ENCODE data around the gene LRRC72.
"Not testable (repeated sequence)": the region's sequence is repeated elsewhere in the genome, so short reads cannot be mapped to it uniquely, and the experiment has no call there.

The LRRC72 gene

DNA sequence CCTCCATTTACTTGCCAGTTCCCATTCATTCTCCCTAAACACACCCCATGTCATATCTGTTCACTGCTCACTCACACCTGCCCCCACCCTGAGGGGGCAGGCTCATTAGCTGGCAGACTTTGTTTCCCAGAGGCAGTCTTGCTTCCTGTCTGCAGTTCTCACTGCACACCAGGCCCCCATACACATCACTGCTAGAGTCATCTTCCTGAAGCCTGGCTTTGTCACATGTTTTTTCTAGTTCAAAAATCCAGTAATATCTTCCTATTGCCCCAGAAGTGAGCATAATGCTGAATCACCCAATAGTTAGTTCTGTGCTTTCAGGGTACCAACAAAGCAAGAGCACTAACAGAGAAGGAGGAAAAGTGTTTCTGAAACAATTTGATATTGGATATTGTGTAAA lies 1.9 kb downstream of the LRRC72 start:
- peak; percentile 15 for DNase-seq (ENCODE audit: low spot score)

- DNase-seq (ENCODE audit: low spot score), result no peak
These were observed 3.1 kb downstream of the LRRC72 start for GRCh38 chr7:16529697-16530096.

GRCh38 chr7:16531707-16532106 lies 5.1 kb downstream of the LRRC72 start:
- no peak for DNase-seq (ENCODE audit: low spot score)

- no peak for DNase-seq (ENCODE audit: low spot score)
These were observed 5.6 kb downstream of the LRRC72 start for GRCh38 chr7:16532272-16532671.

GRCh38 chr7:16535500-16535899 lies 8.9 kb downstream of the LRRC72 start:
- DNase-seq (ENCODE audit: low spot score), result no peak

DNA sequence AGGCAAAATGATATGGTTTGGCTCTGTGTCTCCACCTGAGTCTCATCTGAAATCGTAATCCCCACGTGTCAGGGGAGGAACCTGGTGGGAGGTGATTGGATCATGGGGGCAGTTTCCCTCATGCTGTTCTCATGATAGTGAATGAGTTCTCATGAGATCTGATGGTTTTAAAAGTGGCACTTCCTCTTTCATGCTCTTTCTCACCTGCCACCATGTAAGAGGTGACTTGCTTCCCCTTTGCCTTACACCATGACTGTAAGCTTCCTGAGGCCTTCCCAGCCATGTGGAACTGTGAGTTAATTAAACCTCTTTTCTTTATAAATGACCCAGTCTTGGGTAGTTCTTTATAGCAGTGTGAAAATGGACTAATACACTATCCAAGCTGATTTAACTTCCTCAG lies 13.9 kb downstream of the LRRC72 start:
- not testable (repeated sequence) for DNase-seq (ENCODE audit: low spot score)

GRCh38 chr7:16542401-16542800 lies 15.8 kb downstream of the LRRC72 start:
- DNase-seq (ENCODE audit: low spot score), result no peak

DNA sequence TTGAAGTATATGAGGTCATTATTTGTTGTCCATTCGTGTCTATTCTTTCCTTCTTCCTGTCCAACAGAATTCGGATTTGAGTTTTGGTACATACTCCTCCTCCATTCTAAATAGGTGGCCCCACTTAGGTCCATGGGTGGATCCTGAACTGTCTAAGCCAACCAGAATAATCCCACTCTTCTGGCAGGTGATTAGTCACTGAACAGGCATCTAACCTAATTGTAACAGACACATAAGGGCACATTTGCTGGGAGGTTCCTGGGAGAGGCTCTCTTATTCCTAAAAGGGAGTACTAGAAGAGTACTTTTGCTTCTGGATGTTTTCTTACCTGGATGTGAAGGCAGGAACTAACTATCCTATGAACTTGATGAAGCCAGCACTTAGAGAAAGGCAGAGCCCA lies 16.8 kb downstream of the LRRC72 start:
- no peak for DNase-seq (ENCODE audit: low spot score)

DNA sequence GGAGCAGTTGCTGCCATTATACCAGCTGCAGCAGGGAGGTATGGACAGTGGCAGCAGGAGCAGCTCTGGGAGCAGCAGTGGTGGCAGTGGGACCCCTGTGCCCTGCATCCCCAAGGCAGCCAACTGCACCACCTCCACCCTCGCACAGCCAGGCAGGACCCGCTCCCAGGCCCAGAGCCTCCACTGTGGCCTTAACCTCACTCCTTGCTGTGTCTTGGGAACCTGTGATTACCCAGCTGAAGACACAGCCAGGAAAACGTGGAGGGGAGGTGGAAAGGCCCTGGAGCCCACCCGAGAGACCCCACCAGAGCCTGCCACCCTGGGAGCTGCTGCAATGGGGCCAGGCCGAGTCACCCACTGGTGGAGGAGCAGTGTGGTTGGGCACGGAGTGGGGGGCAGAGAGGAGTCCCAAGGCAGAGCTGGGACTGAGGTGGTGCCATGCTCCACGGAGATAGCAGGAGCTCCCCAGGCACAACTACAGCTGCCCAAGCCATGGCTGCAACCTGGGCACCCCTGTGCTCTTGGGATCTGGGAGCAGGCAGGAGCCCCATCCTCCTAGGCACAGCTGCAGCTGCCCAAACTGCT lies 20.4 kb downstream of the LRRC72 start:
- DNase-seq (ENCODE audit: low spot score), result no peak

GRCh38 chr7:16548428-16548827 lies 21.8 kb downstream of the LRRC72 start:
- no peak for DNase-seq (ENCODE audit: low spot score)

DNA sequence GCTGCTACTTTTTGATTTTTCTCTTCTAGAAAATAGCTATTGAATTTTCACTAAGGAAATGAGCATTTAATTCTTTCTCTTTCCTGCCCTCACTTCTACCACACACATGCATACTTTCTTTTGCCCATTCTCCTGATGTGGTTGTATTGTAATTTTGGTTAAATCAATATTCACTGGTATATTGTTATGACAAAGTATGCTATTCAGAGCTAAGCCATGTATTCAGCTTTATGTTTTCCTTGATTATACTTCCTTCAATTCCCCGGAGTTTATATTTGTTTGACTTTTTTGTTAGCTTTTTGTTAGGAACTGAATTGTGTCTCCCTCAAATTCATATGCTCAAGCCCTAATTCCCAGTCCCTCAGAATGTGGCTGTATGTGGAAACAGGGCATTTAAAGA lies 24.0 kb downstream of the LRRC72 start:
- DNase-seq (ENCODE audit: low spot score), result no peak

DNA sequence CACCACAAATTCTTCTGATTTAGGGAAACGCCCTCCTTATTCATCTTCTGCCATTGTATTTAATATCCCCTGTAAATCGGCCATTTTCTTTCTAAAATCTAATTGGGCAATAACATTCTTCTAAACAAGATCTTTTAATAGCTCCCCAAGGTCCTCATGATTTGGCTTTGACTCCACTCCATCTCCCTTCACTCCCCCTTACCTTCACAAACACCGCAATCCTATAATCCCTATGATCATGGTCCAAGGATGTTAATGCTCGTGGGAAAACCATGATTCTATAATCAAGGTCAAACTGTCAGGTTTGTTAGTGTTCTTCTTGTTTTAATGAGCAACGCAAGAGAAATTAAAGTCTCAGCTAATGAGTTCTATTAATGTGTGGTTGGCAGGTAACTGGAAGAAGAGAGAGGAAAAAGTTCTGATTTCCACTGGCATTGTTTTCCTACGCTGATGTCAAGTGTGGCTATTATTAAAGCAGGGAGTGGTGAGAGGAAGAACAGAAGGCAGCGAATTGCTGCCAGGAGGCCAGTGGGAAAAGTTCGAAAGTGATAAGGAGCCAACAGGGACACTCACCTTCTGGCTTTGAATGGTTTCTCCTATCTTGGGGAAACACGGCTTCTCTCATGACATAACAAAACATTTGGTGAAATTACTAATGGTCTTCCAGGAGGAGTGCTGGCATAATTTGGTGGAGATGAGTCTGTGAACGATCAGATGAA lies 28.1 kb downstream of the LRRC72 start:
- DNase-seq (ENCODE audit: low spot score), result no peak

GRCh38 chr7:16556359-16556758 lies 29.7 kb downstream of the LRRC72 start:
- DNase-seq (ENCODE audit: low spot score), result no peak

GRCh38 chr7:16558761-16559302 lies 32.2 kb downstream of the LRRC72 start:
- DNase-seq (ENCODE audit: low spot score), result no peak

DNA sequence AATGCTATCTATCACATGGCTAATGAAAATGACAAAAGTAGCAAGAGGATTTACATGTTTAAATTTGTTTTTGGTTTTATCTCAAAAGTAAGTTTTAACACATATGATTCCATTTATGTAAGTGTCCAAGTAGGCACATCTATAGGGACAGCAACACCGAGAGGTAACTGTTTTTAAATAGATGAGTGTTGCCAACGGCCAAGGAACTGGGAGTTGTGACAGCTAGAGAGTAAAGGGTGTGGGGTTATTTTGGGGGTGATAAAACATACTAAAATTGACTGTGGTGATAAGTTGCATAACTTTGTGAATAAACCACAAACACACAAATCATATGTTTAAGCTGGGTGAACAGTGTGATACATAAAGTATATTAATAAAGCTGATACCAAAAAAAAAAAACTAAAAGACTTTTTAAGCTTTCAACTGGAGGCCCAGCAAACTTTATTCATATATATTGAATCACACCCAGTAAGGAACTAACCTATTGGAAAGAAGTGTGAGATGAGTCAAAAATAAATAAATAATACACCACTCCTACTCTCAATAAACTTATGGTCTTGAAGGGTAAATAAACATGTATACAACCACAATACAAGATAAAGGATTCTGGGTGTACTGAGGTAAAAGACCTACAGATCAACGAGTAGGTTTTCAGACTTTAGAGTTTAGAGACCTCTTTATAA lies 33.0 kb downstream of the LRRC72 start:
- DNase-seq (ENCODE audit: low spot score), result no peak

- DNase-seq (ENCODE audit: low spot score), result no peak
These were observed 35.3 kb downstream of the LRRC72 start for GRCh38 chr7:16561943-16562342.

- no peak for DNase-seq (ENCODE audit: low spot score)
These were observed 36.0 kb downstream of the LRRC72 start for GRCh38 chr7:16562456-16563220.

- DNase-seq (ENCODE audit: low spot score), result peak; percentile 19
These were observed 36.8 kb downstream of the LRRC72 start for GRCh38 chr7:16563281-16564022.

- DNase-seq (ENCODE audit: low spot score), result no peak
These were observed 37.4 kb downstream of the LRRC72 start for GRCh38 chr7:16564023-16564380.

DNA sequence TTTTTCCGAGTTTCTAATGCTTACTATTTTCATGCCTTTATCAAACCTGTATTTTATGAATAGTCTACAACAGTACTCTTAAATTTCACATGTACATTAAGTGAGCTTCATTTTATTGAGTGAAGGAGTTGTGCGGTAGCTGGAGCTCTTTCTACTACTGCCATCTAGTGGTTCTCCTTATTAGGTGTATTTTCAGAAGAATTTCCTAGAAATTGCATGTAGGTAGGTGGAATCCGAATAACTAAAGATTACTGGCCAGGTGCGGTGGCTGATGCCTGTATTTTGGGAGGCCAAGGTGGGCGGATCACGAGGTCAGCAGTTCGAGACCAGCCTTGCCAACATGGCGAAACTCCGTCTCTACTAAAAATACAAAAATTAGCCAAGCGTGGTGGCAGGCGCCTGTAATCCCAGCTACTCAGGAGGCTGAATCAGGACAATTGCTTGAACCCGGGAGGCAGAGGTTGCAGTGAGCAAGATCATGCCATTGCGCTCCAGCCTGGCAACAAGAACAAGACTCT lies 38.3 kb downstream of the LRRC72 start:
- DNase-seq (ENCODE audit: low spot score), result peak; percentile 72

DNA sequence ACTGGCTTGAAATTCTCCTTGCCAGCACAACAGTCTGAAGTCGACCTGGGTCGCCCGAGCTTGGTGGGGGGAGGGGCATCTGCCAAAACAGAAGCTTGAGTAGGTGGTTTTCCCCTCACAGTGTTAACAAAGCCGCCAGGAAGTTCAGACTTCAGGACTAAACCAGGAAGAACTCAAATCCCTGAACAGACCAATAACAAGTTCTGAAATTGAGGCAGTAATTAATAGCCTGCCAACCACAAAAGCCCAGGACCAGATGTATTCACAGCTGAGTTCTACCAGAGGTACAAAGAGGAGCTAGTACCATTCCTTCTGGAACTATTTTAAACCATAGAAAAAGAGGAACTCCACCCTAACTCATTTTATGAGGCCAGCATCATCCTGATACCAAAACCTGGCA lies 45.3 kb downstream of the LRRC72 start:
- no peak for DNase-seq (ENCODE audit: low spot score)

GRCh38 chr7:16579216-16579615 lies 52.6 kb downstream of the LRRC72 start:
- DNase-seq (ENCODE audit: low spot score), result no peak

Data from kidney tubule cell (primary cell).